Measurements from ENCODE around the gene BEST2. TPM values are rescaled to one million over a fixed set of nuclear protein-coding genes. Genes with fewer than 3 reads are reported as not detected.
"Not testable (repeated sequence)": the region's sequence is repeated elsewhere in the genome, so short reads cannot be mapped to it uniquely, and the experiment has no call there.

The BEST2 gene
- total RNA-seq, 2 donors from 2014 or later = not detected

DNA sequence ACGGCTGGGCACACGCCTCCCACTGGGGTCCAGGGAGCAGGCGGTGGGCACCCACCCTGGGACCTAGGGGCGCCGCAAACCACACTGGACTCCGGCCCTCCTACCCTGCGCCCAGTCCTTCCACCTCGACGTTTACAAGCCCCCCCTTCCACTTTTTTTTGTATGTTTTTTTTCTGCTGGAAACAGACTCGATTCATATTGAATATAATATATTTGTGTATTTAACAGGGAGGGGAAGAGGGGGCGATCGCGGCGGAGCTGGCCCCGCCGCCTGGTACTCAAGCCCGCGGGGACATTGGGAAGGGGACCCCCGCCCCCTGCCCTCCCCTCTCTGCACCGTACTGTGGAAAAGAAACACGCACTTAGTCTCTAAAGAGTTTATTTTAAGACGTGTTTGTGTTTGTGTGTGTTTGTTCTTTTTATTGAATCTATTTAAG is 41.3 kb downstream of the BEST2 start:
- no peak for DNase-seq (ENCODE audit: low spot score)
- intact Hi-C loops (cut with DNase I) = loop anchor here in 1 of 2 donors (5.0 kb wide), 1 partner anchor 229 kb away; no protein-coding TSS in a partner anchor

DNA sequence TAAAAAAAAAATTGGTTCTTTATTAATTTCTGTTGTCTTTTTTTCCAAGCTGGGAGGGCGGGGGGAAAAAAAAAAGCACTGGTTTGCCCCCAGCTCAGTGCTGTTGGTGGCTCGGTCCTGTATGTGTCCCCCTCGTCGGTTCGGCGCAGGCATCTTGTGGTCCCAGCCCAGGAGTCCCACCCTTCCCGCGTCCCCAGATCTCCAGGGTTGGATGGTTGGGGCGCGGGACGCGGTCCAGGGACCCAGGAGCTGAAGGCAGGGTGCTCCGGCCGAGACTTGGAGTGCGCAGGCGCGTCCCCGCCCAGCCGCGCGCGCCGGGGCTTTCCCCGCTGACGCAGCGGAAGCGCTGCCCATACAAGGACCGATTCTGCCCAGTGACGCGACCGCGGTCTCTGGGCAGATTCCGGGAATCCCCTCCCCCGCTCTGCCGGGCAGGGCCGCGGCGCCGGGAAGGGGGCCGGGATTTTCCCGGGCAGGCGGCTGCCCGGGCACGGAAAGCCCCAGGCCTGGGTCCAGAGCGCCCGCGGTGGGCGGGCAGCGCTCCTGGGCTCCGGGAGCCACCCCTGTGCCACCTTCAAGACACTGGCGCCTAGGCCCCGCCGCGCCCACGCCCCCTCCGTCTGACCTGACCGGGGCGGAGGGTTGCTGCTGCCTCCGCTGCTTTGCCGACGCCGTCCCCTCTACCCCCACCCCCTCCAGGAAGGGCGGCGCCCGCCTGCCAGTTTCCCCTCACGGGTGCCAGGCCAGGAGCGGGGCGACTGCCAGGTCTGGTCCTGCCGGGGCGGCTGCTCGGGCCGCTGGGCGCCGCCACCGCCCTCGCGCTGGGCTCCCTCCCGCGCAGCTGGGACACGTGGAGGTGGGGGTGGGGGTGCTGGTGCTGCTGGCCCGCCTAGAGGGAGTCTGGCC is 42.0 kb downstream of the BEST2 start:
- intact Hi-C loops (cut with DNase I) = loop anchor here in 1 of 2 donors (2.0 to 5.0 kb wide), 2 partner anchors 15 to 229 kb away; no protein-coding TSS in a partner anchor
- peak; percentile 98 for DNase-seq (ENCODE audit: low spot score)

DNA sequence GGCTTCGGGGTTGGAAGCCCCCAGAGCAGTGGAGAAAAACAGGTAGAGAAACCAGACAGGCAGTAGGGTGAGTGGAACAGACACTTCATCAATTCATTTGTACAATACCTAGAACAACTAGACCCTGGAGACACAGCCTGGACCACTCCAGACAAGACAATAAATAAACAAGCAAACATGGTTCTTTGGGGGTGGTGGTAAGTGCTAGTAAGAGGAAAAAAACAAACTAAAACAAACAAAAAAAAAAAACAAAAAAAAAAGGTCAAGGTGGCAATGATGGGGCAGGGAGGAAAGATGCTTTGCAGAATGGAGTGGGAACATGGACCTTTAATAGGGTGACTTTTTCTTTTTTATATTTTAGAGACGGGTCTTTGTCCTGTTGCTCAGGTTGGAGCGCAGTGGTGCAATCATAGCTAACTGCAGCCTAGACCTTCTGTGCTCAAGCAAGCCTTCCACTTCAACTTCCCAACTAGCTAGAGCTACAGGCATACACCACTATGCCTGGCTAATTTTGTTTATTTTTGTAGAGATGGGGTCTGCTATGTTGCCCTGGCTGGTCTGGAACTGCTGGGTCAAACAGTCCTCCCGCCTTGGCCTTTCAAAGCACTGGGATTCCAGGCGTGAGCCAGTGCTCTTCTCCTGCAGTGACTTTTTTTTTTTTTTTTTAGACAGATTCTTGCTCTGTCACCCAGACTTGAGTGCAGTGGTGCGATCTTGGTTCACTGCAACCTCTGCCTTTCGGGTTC is 42.8 kb downstream of the BEST2 start:
- no peak for DNase-seq (ENCODE audit: low spot score)
- intact Hi-C loops (cut with DNase I) = loop anchor here in 1 of 2 donors (2.0 to 5.0 kb wide), 2 partner anchors 16 to 228 kb away; no protein-coding TSS in a partner anchor

DNA sequence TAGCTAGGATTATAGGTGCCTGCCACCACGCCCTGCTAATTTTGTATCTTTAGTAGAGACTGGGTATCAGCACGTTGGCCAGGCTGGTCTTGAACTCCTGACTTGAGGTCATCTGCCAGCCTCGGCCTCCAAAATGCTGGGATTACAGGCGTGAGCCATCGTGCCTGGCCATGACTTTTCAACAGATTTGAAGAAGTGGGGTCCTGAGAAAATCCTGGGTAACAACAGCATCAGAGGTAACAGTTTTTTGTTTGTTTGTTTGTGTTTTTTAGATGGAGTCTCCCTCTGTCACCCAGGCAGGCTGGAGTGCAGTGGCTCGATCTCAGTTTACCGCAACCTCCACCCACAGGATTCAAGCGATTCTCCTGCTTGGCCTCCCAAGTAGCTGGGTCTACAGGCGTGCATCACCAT is 43.4 kb downstream of the BEST2 start:
- no peak for DNase-seq (ENCODE audit: low spot score)
- intact Hi-C loops (cut with DNase I) = loop anchor here in 1 of 2 donors (2.0 to 5.0 kb wide), 3 partner anchors 16 to 227 kb away; no protein-coding TSS in a partner anchor

DNA sequence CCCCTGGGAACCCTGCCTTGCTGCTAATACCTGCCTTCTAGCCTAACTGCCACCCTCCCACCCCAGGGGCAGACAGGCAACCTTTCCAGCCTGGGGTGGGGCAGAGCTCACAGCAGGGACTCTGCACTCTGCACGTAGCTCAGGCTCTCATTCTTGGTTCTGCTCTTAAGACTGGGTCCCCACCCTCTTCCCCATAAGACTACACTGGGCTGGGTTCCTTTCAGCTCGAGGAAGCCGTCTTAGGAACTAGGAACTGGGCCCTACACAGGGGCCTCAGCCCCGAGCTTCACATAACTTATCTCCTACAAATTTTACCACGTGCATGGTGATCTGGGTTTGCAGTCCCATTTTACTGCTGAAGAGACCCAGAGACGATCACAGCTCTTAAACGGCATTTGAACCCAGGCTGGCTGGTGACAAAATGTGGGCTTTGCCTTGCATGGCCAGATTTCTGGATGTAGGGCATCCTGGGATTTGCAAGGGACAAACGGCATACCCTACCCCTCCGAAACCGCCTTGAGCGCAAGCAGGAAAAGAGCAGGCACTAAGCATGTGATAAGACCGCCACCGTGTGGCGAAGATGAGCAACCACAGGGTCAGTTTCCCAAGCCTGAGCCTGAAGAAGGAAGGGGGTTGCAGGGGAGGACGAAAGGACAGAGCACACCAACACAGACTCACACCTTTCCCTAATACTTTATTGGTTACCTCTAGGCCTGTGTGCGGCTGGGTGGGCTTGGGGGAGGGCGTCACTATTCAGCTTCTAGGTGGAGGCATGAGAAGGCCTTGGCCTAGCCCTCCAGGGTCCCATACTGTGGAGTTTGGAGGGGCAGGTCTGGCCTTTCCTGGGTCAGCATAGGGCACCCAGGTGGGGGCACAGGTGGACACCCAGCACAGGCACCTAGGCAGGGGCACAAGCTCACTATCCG is 44.8 kb downstream of the BEST2 start:
- intact Hi-C loops (cut with DNase I) = loop anchor here (2.0 to 5.0 kb wide), 2 partner anchors 20 to 34 kb away; no protein-coding TSS in a partner anchor
- peak; percentile 93 for DNase-seq (ENCODE audit: low spot score)

DNA sequence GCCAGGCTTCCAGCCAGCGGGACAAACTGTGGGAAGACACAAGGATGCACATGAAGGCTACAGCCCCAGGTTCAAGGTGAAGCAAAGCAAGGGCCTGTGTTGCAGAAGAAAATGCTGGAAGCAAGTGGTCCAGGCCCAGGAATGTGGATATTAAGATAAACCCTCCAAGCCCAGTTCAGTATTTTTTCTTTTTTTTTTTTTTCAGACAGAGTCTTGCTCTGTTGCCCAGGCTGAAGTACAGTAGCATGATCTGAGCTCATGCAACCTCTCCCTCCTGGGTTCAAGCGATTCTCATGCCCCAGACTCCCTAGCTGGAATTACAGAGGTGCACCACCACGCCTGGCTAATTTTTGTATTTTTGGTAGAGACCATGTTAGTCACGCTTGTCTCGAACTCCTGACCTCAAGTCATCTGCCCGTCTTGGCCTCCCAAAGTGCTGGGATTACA is 45.6 kb downstream of the BEST2 start:
- no peak for DNase-seq (ENCODE audit: low spot score)
- intact Hi-C loops (cut with DNase I) = loop anchor here (2.0 to 5.0 kb wide), 2 partner anchors 20 to 35 kb away; no protein-coding TSS in a partner anchor

DNA sequence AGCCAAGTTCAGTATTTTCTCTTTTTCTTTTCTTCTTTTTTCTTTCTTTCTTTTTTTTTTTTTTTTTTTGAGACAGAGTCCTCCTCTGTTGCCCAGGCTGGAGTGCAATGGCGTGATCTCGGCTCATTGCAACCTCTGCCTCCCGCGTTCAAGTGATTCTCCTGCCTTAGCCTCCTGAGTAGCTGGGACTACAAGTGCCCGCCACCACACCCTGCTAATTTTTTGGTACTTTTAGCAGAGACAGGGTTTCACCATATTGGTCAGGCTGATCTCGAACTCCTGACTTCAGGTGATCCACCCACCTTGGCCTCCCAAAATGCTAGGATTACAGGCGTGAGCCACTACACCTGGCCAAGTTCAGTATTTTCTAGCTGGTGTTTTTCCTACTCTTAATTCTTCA is 46.0 kb downstream of the BEST2 start:
- not testable (repeated sequence) for DNase-seq (ENCODE audit: low spot score)
- intact Hi-C loops (cut with DNase I) = loop anchor here (2.0 to 5.0 kb wide), 2 partner anchors 21 to 35 kb away; no protein-coding TSS in a partner anchor

DNA sequence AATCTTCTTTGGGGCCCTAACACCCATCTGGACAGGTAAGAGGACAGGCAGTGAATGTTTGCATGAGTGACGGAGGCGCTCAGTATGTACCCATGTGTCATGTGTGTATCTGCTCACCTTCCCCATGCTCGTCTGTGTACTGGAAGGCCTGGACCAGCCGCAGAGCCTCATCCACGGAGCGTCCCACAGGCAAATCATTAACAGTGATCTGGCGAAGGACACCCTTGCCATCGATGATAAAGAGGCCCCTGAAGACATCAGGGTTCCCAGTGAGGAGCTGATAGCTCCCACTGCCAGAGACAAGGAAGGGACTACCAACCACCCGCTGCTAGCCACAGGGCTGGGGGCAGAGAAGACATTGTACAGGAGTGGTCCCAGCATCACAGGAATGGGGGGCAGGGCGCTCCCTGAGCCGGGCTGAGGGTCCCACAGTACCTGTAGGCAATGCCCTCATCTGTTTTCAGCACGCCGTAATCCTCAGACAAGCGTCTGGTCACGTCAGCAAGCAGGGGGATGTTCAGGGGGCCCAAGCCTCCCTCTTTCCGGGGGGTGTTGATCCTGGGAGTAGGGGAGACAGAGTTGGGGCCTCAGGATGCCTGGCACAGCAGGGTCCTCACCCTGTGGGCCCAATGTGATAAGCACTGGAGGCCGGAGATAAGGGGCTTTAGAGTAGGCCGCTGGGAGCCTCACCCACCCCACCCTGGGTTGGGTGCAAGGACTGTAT is 48.3 kb downstream of the BEST2 start:
- DNase-seq (ENCODE audit: low spot score) = no peak
- intact Hi-C loops (cut with DNase I) = loop anchor here (5.0 kb wide), 2 partner anchors 33 to 38 kb away; no protein-coding TSS in a partner anchor

DNA sequence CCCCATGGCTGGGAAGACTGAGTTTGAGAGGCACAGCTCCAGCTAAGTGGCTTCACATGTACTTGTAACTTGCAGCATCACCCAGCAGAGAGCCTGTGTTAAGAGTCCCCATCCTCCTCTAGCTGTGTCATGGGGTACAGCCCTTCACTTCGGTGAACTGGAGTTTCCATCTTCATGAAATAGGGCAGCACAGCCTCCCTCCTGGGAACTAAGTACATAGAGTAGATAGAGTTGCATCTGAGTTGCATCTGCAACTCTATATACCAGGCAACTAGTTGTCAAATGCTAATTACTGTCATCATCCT is 48.8 kb downstream of the BEST2 start:
- intact Hi-C loops (cut with DNase I) = loop anchor here in 1 of 2 donors (5.0 kb wide), 1 partner anchor 33 kb away; no protein-coding TSS in a partner anchor
- no peak for DNase-seq (ENCODE audit: low spot score)

DNA sequence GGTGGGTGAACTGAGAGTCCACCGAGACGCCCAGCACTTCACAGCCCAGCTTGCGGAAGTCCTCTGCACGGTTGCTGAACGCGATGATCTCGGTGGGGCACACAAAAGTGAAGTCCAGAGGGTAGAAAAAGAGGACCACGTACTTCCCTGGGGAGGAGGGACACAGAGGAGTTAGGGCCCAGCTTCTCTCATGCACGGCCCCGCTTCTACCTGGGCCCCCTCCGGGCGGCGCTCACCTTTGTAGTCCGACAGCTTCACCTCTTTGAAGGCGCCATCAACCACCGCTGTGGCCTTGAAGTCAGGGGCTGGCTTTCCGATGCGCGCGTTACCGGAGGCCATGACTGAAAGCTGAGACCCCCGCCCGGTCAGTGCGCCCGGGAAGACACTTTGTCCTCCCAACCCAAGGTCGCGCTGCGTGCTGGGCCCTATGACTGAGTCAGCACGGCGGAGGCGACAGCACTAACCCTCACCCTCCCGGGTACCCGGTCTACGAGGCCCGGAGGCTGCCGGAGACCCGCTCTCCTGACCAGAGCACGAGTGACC is 49.4 kb downstream of the BEST2 start:
- intact Hi-C loops (cut with DNase I) = loop anchor here in 1 of 2 donors (5.0 kb wide), 1 partner anchor 34 kb away; no protein-coding TSS in a partner anchor
- DNase-seq (ENCODE audit: low spot score) = no peak

DNA sequence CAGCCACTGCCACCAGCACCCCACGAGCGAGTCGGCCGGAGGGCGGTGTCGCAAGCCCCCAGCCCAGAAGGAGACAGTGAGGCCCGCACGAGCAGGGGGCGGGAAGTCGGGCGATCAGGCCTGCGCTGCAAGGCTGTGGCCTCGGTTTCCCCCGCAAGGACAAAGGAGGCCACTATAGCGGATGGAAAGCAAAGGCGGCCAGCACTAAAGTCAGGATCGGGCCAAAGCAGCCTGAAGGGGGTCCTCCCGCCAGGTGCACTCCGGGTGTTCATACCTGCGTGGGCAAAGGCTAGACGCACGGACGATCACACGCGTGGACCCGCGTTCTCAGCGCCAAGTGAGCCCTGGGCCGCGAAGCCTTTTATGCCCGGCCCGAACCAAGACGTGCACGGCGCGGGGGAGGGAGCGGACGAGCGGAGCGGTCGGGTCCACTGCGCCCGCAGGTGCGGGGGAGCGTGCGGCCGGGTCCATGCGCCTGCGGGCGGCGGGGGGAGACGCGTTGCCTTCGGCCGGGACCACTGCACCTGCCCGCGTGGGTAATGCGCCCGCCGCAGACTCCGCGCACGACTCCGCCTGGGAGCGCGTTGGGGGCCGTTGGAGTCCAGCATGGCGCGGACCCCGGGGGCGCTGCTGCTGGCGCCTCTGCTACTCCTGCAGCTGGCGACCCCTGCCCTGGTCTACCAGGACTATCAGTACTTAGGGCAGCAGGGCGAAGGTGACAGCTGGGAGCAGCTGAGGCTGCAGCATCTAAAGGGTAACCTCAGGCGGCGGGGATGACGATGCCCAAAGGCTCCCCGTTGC is 50.1 kb downstream of the BEST2 start, which contains the start of the genes PRDX2 and THSD8:
TSS of gene PRDX2 (minus strand) at position 335 of the 801 bp plus-strand sequence. CDS start 539 bp downstream, outside the sequence.
TSS of gene THSD8 (plus strand) at position 604 of the 801 bp plus-strand sequence. CDS start at position 607, 3 bp downstream.
- peak; percentile 93 for DNase-seq (ENCODE audit: low spot score)
- intact Hi-C loops (cut with DNase I) = loop anchor here in 1 of 2 donors (5.0 kb wide), 1 partner anchor 34 kb away; no protein-coding TSS in a partner anchor

DNA sequence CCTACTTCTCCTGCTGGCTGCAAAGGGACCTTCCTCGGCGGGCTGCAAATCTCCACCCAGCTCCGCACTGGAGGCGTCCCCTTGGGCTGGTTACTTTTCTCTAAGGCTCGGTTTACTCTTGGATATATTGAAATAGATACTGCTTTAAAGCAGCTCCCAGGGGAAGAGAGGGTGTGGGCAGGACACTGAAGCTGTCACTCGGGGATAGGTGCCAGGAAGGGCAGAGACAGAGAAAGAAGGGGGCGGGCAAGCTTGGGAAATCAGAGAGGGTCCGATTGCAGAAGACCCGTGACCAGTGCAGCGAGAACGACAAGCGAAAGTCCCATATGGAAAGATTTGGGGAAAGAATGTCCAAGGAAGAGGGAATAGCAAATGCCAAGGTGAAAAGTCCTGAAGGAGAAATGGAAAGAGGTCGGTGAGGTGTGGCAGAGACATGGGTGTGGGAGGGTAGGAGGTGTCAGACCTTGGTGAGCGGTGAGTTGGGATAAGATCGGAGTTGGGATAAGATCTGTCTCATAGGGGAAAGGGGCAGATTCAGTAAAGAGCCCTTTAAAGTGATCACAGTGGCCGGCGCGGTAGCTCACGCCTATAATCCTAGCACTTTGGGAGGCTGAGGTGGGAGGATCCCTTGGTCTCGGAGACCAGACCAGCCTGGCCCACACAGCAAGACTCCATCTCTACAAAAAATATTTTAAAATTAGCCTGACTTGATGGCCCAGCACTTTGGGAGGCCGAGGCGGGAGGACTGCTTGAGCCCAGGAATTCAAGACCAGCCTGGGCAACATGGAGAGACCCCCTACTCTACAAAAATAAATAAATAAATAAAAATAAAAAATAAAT is 50.9 kb downstream of the BEST2 start:
- no peak for DNase-seq (ENCODE audit: low spot score)
- intact Hi-C loops (cut with DNase I) = loop anchor here in 1 of 2 donors (5.0 kb wide), 1 partner anchor 35 kb away; no protein-coding TSS in a partner anchor

DNA sequence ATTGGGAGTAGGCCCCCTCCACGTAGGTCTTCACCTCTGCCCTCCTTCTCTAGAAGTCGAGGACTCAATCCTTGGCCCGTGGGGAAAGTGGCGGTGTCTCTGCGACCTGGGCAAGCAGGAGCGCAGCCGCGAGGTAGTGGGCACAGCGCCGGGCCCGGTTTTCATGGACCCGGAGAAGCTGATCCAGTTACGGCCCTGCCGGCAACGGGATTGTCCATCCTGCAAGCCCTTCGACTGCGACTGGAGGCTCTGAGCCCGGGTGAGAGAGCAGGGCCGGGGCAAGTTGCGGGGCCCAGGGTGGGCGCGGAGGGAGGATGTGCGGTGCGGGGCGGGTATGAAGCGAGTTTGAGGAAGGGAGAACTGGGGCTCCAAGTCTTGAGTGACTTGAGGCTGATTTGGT is 52.5 kb downstream of the BEST2 start:
- DNase-seq (ENCODE audit: low spot score) = no peak
- intact Hi-C loops (cut with DNase I) = loop anchor here in 1 of 2 donors (5.0 kb wide), 1 partner anchor 37 kb away; no protein-coding TSS in a partner anchor

DNA sequence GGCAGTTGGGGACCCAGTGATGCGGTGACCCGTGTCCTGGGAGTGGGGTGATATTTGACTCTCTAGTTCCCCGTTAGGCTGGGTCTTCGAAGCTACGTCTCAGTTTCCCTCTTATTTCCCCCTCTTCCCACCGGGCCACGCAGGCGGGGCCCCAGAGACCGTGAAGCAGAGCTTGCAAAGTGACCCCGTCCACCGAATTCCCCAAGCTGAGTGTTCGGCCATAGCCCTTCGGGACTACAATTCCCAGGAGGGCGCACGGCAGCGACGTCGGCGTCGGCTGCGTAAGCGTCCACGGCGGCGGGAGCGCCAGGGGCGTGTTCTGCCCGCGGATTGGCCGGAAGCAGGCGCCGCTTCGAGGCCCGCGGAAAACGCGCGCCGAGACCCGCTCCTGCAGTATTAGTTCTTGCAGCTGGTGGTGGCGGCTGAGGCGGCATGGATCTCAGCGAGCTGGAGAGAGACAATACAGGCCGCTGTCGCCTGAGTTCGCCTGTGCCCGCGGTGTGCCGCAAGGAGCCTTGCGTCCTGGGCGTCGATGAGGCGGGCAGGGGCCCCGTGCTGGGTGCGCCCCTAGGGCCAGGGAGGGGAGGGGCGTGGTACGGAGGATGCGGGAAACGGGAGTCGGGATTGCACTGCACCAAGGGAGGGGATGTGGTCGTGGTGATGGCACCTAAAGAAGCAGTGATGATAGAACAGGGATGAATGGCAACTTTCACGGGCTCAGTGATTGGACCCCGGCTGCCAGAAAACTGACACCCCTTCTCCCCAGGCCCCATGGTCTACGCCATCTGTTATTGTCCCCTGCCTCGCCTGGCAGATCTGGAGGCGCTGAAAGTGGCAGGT is 54.9 kb downstream of the BEST2 start, which contains the start of gene RNASEH2A:
TSS of gene RNASEH2A (plus strand) at position 343 of the 840 bp plus-strand sequence. CDS start at position 433, 90 bp downstream.
- intact Hi-C loops (cut with DNase I) = no loop called here
- peak; percentile 97 for DNase-seq (ENCODE audit: low spot score)
